ENCODE results near the gene COQ9.
"Not testable (repeated sequence)": the region's sequence is repeated elsewhere in the genome, so short reads cannot be mapped to it uniquely, and the experiment has no call there.

Gene COQ9, protein sequence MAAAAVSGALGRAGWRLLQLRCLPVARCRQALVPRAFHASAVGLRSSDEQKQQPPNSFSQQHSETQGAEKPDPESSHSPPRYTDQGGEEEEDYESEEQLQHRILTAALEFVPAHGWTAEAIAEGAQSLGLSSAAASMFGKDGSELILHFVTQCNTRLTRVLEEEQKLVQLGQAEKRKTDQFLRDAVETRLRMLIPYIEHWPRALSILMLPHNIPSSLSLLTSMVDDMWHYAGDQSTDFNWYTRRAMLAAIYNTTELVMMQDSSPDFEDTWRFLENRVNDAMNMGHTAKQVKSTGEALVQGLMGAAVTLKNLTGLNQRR

DNA sequence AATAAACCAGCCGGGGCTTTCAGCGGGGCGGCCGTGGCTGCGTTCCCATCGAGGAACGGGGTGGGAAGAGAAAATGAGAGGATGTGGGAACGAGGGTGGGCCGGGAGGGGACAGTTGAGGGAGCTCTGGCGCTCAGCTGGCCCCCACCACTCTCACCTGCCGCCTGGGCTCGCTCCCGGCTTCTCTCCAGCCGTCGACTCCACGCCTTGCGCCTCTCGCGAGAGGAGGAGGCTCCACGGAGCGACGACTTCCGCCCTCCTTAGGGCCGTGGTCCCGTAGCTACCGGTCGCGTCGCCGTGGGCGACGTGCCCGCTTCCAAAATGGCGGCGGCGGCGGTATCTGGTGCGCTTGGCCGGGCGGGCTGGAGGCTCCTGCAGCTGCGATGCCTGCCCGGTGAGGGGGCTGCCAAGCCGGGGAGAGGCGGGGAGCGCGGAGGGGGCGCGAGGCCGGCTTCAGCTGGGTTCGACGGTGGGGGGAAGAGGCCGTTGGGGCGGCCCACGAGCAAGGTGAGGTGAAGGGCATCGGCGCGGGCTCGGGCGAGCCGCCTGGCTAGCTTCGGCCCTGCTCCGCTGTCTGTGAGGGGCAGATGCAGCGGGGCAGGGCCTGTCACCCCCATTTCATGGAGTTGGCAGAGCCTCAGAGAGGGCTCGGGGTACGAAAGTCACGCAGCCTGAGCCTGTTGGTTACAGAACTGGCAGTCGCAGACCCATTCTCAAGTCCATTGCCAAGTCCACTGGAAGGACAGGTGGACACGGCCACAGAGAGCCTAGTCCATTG is at the start of gene COQ9, which contains the start of gene CIAPIN1:
Gene COQ9, plus strand, starts transcription at position 294 of the 777 bp plus-strand sequence. Its CDS starts 27 bp downstream, at position 321.
Gene CIAPIN1, minus strand, starts transcription at position 200 of the 777 bp plus-strand sequence. CDS start 6,457 bp downstream, outside the sequence.
- DNase-seq = no peak

DNA sequence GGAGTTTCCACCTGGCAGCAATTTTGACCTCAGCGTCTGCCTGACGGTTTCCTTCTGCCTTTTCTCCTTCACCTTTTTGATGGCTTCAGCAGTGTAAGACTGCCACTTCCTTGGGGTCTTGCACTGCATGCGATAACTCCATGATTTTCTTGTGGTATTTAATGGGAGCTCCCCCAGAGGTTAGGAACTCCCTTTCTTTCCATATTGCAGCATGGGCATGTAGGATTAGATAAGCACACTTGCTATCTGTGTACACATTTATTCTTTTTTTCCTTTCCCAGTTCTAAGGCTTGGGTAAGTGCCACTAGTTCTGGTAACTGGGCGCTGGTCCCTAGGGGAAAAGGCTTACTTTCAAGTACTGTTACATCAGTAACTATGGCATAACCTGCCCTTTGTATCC is 49.8 kb upstream of the COQ9 start:
- not testable (repeated sequence) for DNase-seq

DNA sequence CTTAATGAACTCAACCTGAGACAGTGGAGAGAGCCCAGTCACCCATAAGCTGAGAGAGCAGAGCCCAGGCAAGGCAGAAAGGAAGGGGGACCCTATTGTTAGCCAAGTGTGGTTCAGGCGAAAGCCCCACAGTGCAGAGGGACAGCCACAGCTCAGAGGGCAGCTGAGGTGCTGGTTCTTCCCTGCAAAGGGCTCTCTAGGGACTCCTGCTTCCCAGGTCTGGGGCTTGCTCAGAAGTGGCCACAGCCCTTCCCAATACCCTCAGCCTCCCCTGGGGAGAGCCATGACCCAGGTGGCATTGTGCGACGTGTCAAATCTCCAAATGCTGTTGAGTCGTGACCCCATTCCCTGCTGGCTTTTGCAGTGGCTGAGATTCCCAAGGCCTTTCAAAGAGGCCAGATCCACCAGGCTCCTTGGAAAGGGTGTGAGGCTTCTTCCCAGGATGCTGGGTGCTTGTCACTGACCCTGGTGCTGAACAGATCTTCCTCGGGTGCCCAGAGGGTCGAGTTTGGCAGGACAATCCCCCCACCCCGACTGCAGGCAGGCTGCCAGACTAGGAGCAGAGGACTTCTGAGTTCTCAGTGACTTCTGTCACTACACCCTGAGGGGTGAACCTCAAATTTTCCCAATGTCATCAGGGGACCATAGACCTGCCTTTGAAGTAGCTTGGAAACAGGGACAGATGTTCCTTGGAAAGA is 45.2 kb upstream of the COQ9 start:
- DNase-seq = no peak

DNA sequence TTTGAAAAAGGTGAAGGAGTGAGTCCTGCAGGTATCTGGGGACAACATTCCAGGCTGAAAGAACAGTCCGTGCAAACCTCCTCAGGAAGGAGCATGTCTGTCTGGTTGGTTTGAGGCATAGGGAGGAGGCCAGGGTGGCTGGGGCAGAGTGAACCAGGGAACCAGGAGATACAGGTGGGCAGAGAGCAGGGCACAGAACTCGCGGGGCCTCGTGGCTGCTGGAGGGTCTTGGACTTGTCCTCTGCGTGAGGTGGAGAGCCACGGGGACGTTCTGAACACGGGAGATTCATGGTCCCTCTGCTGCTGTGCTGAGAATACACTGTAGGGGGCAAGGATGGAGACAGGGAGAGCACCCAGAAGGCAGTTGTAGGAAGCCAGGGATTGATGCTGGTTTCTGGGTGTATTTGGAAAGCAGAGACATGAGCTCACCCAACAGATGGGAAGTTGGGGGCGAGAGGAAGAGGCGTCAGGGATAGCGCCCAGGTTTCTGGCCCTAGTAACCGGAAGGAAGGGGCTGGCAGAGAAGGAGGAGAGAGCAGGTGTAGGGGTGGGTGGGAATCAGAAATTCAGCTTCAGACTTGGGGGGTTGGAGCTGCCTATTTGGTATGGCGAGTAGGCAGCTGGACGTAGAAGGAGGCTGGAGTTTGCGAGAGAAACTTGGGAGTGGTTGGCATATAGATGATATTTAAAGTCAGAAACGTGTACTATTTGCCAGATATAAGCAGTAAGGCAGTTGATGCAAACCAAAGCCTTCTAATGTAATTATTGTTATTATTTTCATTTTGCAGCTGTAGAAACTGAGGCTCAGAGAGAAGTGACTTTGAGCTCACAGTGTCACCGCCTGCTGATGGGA is 43.1 kb upstream of the COQ9 start, which contains the start of gene CCL17:
Gene CCL17, plus strand, starts transcription at position 803 of the 853 bp plus-strand sequence. CDS start 9,166 bp downstream, outside the sequence.
- DNase-seq = no peak

DNA sequence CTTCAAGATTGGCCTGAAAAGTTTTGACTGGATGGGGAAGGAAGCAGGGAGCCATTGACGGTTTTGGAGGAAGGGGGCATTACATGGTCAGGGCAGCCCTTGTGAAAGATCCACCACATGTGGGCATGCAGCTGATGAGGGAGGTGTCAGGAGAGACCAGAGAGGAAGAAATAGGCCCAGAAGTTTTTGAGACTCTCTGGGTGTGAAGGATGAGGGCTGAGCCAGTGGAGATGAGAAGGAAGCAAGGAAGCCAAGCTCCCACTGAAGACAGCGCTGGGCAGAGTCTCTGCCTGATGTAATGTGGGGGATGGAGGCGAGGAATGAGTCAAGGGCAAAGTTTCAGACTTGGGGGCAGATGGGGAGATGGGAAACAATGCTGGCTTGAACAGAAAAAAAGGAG is 42.2 kb upstream of the COQ9 start:
- DNase-seq = no peak

DNA sequence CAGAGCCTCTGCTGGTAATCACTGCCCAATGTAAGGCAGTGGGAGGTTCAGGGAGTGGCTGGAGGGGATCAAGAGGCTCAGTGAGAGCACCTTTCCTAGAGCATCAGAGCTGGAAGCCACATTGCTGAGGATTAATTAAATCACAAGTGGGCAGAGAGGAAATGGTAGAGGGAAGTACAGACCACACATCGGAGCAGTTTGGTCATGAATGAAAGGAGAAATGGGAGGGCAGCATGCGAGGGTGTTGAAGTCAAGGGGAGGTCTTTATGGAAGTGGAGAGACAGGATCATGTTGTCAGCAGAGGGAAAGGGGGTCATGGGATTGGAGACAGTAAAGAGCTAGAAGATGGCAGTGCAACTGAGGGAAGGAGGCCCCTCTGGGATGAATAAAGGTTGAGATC is 40.4 kb upstream of the COQ9 start:
- no peak for DNase-seq

DNA sequence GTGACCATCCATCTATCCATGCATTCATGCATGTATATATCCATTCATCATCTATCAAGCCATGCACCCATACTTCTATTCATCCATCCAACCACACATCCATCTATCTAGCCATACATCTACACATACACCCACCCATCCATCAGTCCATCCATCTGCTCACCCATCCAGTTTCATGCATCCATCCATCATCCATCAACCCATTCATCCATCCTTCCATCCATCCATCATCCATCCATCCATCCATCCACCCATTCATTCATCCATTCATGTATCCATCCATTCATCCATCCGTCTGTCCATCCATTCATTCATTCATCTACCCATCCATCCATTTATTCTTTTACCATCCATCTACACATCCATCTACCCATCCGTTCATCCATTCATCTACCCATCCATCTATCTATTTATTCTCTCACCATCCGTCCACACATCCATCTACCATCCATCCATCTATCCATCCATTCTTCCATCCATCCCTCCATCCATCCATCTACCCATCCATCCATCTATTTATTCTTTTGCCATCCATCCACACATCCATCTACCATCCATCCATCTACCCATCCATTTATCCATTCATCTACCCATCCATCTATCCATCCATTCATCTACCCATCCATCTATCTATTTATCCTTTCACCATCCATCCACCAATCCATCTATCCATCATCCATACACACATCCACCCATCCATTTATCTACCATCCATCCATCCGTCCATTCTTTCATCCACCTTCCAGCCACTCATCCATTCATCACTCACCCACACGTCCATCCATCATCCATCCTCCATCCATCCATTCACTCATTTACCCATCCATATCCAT is 39.5 kb upstream of the COQ9 start:
- no peak for DNase-seq

DNA sequence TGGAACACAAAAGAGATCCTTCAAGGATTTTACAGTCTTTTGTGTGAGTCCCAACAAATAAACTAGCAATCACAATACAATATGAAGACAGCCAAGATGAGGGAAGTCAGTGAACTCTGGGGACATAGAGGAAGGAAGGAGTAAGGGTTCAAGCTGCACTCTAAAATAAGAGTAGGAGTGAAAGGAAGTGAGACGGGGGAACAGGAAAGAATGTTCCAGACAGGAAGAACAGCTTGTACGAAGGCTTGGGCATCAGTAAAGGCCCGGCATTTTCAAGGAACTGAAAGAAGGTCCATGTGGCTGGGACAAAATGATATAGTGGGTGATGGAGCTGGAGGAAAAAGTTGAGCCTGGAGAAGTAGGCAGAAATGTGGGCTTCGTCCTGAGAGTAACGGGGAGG is 38.2 kb upstream of the COQ9 start:
- no peak for DNase-seq

DNA sequence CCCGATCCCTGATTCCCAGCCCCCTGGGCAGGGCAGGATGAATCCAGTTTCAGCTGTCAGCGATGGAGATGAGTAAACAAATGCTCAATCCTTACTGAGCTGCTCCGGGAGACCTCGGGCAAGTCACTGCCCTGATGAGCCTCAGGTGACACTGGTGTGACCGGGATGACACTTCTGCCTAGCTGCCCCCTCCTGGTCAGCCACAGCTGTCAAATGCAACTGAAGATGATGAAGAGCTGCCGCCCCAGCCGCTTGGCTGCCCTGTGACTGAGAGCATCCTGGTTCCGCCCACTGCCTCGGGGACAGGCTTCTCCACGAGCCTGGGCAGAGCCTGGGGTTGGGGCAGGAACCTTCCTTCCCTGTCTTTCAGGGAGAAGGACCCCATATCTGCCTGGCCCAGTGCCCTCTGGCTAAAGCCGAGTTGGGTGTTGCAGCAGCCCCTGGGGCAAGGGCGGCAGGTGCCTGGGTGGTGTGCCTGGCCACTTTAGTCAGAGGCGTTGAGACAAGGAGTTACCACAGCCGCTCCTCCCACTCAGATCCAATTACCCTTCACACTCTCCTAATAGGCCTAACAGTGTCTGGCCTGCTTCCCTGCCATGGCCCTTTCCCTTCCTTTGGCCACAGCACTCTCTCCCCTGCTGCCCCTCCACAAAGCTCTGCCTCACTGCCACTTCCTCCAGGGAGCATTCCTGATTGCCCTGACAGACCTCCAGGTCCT is 37.2 kb upstream of the COQ9 start:
- no peak for DNase-seq

DNA sequence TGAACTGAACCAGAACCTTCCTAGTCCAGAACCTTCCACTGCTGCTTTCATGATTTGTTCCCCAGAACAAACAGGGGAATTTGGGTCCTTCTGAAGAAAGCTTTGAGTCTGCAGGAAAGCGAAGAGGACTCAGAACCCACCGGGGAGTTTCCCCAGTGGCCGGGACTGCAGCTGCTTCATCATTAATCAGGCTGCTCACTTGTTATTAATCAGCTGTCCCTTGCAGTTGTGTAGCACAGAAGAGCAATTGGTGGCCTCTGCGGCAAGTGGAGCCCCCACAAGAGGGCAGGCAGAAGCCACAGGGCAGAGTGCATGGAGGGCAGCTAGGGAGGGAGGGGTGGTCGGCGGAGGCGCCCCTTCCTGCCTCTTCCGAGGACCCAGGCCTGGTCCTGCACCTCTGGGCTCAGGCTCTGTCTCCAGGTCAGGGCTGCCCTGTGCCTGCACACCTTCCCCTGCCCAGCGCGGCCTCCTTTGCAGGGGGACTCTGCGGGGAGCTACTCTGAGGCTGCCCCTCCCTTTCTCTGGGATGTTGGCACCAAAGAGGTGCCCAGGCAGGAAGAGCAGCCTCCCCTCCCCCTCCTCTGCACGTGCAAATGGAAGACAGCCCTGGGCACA is 35.8 kb upstream of the COQ9 start:
- no peak for DNase-seq

DNA sequence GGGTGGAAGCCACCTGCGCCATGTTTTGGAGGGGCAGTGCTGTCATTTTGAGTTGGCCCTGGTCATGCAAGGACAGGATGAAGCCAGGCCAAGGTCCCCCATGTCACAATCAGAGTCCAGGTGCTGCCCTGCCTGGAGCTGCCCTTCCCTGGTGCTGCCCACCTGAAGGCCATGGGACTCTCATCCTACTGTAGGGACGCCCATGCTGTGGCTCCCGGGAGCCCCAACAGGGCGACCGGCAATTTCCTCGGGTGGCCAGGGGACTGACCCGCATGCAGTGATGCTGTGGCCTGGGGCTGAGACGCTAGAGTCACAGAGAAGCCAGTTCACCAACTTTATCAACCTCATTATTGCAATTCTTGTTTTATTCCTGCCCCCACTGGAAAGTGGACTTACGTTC is 34.7 kb upstream of the COQ9 start:
- no peak for DNase-seq

DNA sequence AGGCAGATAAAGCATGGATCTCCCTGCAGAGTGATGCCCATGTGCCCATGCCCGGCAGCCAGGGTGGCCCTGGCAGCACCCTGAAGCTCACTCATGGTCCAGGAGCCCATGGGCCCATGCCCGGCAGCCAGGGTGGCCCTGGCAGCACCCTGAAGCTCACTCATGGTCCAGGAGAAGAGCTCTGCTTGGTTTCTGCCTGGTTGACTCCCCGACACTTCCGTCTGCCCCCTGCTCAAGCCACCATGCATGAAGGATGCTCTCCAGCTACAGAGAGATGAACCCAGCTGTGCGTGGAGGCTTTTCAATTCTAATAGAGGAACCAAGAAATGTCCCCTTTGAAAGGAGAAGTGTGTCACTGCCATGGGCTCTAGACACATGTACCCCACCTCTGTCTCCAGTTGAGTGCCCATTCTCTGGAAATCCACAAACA is 34.0 kb upstream of the COQ9 start:
- no peak for DNase-seq

DNA sequence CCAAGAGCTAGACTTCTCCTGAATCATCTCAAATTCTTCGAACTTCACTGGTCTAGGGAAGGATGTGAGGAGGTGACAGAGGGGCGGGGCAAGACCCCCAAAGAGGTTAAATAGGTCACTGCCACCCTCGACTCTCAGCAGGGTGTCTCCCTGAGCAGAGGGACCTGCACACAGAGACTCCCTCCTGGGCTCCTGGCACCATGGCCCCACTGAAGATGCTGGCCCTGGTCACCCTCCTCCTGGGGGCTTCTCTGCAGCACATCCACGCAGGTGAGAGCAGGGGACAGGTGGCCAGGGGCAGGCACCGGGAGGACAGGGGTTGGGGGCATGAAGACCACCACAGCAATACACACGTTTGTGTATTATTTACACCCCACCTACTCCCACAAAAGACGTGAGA is 33.5 kb upstream of the COQ9 start:
- no peak for DNase-seq

DNA sequence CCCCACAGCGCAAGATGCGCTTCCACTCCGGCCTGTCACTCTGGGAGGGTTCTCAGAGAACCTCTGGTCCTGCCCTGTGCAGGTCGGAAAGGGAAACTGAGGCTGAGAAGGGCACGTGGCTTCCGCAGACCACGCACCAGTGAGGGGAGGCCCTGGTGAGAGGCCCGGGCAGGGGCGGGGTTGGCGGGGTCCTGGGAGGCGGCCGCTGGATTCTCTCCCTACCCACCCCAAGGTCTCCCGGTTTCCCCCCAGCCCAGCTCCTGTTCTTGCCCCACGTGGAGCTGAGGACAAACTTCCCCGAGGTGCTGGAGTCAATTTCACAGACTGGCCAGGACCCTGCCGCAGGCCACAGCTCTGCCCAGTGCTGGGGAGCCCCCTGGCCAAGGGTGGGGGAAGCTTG is 31.2 kb upstream of the COQ9 start:
- no peak for DNase-seq

DNA sequence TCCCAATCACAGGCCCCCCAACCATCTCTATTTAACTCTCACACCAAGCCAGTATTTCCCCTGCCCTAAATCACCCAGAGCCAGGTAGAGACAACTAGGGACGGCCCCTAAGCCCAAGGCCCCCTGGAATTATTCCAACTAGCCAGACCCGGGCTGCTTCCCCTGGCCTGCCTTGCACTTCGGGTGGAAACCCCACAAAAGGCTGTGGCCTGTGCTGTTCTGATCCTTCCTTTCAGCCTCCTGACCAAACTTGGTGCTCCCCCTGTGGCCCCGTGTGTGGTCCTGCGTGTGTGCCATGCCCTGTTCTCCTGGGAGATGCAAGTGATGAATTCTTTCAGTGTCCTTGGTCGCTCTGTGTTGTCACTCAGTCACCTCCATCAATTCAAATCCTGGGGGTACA is 27.8 kb upstream of the COQ9 start:
- DNase-seq = no peak

DNA sequence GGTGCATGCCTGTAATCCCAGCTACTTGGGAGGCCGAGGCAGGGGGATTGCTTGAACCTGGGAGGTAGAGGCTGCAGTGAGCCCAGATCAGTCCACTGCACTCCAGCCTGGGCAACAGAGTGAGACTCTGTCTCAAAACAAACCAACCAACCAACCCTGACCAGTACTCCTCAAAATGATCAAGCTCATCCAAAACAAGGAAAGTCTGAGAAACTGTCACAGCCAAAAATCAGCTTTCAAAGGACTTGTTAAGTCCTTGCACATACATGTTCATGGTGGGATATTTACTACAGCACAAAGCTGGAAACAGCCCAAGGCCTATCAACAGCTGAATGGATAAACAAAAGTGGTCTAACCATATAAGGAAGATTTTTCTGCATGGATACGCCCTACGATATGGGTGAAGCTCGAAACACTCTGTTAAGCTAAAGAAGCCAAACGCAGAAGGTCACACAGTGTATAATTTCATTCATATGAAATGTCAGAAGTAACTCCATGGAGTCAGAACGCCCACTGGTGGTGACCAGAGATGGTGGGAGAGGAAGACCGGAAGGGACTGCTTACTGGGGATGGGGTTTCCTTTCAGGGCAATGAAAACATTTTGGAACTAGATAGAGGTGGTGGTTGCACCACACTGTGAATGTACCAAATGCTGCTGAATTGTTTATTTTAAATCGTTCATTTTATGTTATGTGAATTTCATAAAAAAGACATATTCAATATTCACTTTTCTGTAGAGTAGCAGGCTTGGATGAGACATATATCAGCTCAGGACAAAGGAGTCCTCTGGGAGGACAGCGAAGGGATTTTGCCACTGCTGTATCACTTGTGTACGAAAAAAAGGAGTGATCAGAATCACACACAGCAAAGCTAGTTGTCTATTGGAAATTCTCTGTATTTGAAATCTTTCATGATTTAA is 25.0 kb upstream of the COQ9 start:
- DNase-seq = no peak

DNA sequence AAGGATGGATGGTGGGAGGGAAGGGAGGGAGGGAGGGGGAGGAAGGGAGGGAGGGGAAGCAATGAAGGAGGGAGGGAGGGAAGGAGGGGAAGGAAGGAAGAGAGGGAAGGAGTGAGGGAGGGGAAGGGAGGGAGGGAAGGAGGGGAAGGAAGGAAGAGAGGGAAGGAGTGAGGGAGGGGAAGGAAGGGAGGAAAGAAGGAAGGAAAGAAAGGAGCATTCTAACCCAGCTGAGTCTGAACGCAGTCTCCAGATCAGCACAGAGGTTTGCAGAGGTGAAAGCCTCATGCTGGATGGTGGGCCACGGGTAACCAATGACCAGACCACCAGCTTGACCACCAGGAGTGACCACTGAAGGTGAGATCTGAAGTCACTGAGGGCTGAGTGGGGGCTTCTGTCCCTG is 24.1 kb upstream of the COQ9 start:
- DNase-seq = no peak

DNA sequence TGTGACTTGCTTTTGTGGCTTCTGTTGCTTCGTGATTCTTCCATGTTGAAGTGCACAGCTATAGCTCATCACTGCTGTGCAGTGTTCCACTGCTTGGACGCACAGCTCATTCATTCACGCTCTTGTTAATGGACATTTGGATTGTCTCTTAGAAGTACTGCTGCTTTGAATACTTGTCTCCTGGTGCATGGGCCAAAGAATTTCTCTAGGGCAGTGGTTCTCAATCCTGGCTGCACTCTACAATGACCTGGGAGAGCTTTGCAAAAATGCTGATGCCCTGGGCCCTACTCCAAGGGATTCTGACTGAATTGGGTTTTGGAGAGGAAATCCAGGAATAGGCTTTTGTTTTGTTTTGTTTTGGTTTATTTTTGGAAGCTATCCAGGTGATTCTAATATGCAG is 22.7 kb upstream of the COQ9 start:
- no peak for DNase-seq

DNA sequence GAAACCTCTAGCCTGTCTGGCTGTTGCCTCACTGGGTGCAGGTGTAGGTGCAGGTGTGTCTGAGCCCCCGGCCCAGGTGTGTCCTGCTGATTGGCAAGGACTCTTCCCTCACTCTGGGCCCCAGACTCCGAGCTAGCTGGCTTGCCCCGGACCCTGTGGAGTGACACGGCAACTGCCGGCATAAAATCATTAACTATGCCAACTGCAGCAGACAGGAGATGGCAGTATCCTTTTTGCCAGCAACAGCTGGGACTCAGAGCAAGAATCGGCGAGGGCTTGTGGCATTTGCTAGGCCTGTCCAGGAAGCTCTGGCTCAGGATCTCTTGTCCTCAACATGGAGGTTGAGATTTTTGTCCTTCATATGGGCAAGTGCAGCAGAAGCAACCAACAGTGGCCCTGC is 20.9 kb upstream of the COQ9 start:
- DNase-seq = no peak

All from cortex of kidney (tissue), 1 donor.